Measurements from ENCODE around the gene SNN.

GRCh38 chr16:11638140-11638539 is 30.1 kb upstream of the SNN start:
- TF ChIP-seq TAF1 (IDR thresholded peaks at IDR 0.05; ENCODE audit: borderline replicate concordance, insufficient read depth, low read length) (no peak), SIN3A (IDR thresholded peaks at IDR 0.05; ENCODE audit: borderline replicate concordance, insufficient read depth, low read length) (no peak), POLR2AphosphoS5 (IDR thresholded peaks at IDR 0.05; ENCODE audit: low read depth, low read length) (no peak)

Measured in PFSK-1 (cell line).